ENCODE data around the gene CCDC159. TPM values are rescaled to one million over a fixed set of nuclear protein-coding genes. Genes with fewer than 3 reads are reported as not detected.

Gene CCDC159
- total and polyA plus RNA-seq, 2 of the 4 experiments (the other 2 are of a cell fraction), result 4.7 to 14.0 TPM

- Histone ChIP-seq H3K18ac (ENCODE audit: low read depth, low read length) (no peak overlapping the region), H3K36me3 (ENCODE audit: control insufficient read depth, insufficient read depth, low read length) (peaks cover 22% of the 10 kb centered on the region), H4K20me1 (ENCODE audit: insufficient read depth, low read length) (no peaks in the 10 kb centered on the region), H3K14ac (replicated peaks; ENCODE audit: low read depth, low read length) (no peak overlapping the region), H3K79me1 (ENCODE audit: low read depth in 1 of 2, low read length in 2 of 2) (peaks cover 0 to 15% of the 10 kb centered on the region in 2 experiments; a peak in 3 of 4 replicates), H3K27ac (ENCODE audit: insufficient read depth, low read length) (no peak overlapping the region), H3K9me1 (ENCODE audit: insufficient read depth, low read length) (peaks cover 8% of the 10 kb centered on the region), H3K9me3 (ENCODE audit: control insufficient read depth, insufficient read depth, low read length) (no peaks in the 10 kb centered on the region), H2AK5ac (ENCODE audit: low read depth, low read length) (no peak overlapping the region; the same call in 1 of the 2 replicates), H3K4ac (ENCODE audit: low read depth, low read length) (no peak overlapping the region), H2BK5ac (ENCODE audit: low read depth, low read length, poor library complexity, severe bottlenecking) (no peak overlapping the region), H2AFZ (replicated peaks; ENCODE audit: low read length, poor library complexity) (peak overlapping the region; percentile 32), H4K91ac (ENCODE audit: insufficient read depth, low read depth, low read length) (no peak overlapping the region), H2BK20ac (ENCODE audit: low read depth, low read length) (no peak overlapping the region), H2BK120ac (ENCODE audit: low read depth, low read length) (no peak overlapping the region), H3K4me3 (ENCODE audit: insufficient read depth, low read depth, low read length) (no peak overlapping the region), H3K56ac (ENCODE audit: extremely low read depth, insufficient read depth, low read length) (no peak overlapping the region), H3K4me1 (ENCODE audit: control insufficient read depth, insufficient read depth, low read length) (peaks cover 8% of the 10 kb centered on the region), H4K8ac (ENCODE audit: low read depth in 2 of 2, low read length in 2 of 2) (no peak overlapping the region), H4K5ac (ENCODE audit: low read depth, low read length) (no peak overlapping the region), H2AK9ac (replicated peaks; ENCODE audit: low read depth, low read length, poor library complexity) (peak overlapping the region; percentile 22), H2BK15ac (ENCODE audit: low read depth, low read length) (no peak overlapping the region), H3K4me2 (ENCODE audit: low read depth, low read length) (no peak overlapping the region; the same call in 1 of the 2 replicates), H3K27me3 (ENCODE audit: control insufficient read depth, insufficient read depth, low read length) (no peaks in the 10 kb centered on the region), H3K9ac (ENCODE audit: low read depth, low read length) (no peak overlapping the region), H3K23ac (ENCODE audit: low read depth, low read length) (no peak overlapping the region)
- BruUV-seq (replicated peaks), result no TSS peak
- ATAC-seq (ENCODE audit: low read depth) (no peak), DNase-seq (no peak)
- intact Hi-C loops (cut with micrococcal nuclease) (loop anchor here (2.0 kb wide), 1 partner anchor 43 kb away; no protein-coding TSS in a partner anchor), in situ Hi-C loops (cut with MboI; ENCODE audit: low sequenced_read_pairs) (no loop called here), dilution Hi-C loops (cut with HindIII; ENCODE audit: low sequenced_read_pairs, unreplicated experiment) (no loop called here)
- WGBS, 2 experiments (ENCODE audit: extremely low coverage in 2 of 2, insufficient read length in 1 of 2), result 80% methylated on average over 4 of the region's 7 CpGs; no CpG with 5 or more reads in 1 of the 2 experiments
- ChIA-PET CTCF (interaction anchor here (0.6 kb wide), 1 partner anchor 221 kb away, joined by 3 read pairs; no protein-coding TSS in a partner anchor), POLR2A (ENCODE audit: unreplicated experiment) (interaction anchor here (0.6 kb wide), 1 partner anchor 25 kb away, joined by 3 read pairs; no protein-coding TSS in a partner anchor)
- TF ChIP-seq SMC3 (IDR thresholded peaks at IDR 0.05; ENCODE audit: low read depth, low read length), result no peak
- TF ChIP-seq FOS (IDR thresholded peaks at IDR 0.05; ENCODE audit: low read depth, low read length), result no peak
- no peak for TF ChIP-seq MAZ (IDR thresholded peaks at IDR 0.05; ENCODE audit: borderline replicate concordance, low read depth, low read length)
- TF ChIP-seq, protein P1, sequence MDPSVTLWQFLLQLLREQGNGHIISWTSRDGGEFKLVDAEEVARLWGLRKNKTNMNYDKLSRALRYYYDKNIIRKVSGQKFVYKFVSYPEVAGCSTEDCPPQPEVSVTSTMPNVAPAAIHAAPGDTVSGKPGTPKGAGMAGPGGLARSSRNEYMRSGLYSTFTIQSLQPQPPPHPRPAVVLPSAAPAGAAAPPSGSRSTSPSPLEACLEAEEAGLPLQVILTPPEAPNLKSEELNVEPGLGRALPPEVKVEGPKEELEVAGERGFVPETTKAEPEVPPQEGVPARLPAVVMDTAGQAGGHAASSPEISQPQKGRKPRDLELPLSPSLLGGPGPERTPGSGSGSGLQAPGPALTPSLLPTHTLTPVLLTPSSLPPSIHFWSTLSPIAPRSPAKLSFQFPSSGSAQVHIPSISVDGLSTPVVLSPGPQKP (IDR thresholded peaks at IDR 0.05; ENCODE audit: borderline replicate concordance, low read depth, low read length), result no peak
- TF ChIP-seq, protein P2, sequence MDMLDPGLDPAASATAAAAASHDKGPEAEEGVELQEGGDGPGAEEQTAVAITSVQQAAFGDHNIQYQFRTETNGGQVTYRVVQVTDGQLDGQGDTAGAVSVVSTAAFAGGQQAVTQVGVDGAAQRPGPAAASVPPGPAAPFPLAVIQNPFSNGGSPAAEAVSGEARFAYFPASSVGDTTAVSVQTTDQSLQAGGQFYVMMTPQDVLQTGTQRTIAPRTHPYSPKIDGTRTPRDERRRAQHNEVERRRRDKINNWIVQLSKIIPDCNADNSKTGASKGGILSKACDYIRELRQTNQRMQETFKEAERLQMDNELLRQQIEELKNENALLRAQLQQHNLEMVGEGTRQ (IDR thresholded peaks at IDR 0.05; ENCODE audit: low read depth, low read length), result no peak
- TF ChIP-seq MXI1 (IDR thresholded peaks at IDR 0.05; ENCODE audit: borderline replicate concordance, low read depth, low read length), result no peak
- no peak for TF ChIP-seq CEBPB (IDR thresholded peaks at IDR 0.05; ENCODE audit: low read depth, low read length)
- TF ChIP-seq POLR2A (IDR thresholded peaks at IDR 0.05; ENCODE audit: low read depth, low read length), result no peak
- TF ChIP-seq CHD1 (IDR thresholded peaks at IDR 0.05; ENCODE audit: low read depth, low read length), result no peak
- no peak for TF ChIP-seq RFX5 (IDR thresholded peaks at IDR 0.05; ENCODE audit: low read depth, low read length)
- TF ChIP-seq BHLHE40 (IDR thresholded peaks at IDR 0.05; ENCODE audit: low read depth, low read length), result no peak
- TF ChIP-seq CTCF (conservative IDR thresholded peaks at IDR 0.05; ENCODE audit: low read depth, low read length), result no peak
- no peak for TF ChIP-seq NFE2L2 (IDR thresholded peaks at IDR 0.05; ENCODE audit: low read depth, low read length)
- TF ChIP-seq RCOR1 (IDR thresholded peaks at IDR 0.05; ENCODE audit: insufficient replicate concordance, low read length), result no peak
- no peak for TF ChIP-seq MAFK (IDR thresholded peaks at IDR 0.05; ENCODE audit: low read depth, low read length)
These were observed 8.2 kb upstream of the CCDC159 start for GRCh38 chr19:11338121-11338520.

Data from IMR-90 (cell line).